Fibroblast of villous mesenchyme (primary cell): ENCODE measurements around the gene SPATA25. TPM values are rescaled to one million over a fixed set of nuclear protein-coding genes. Genes with fewer than 3 reads are reported as not detected.
A peak's percentile ranks its signal among the peaks of the same experiment; 100 is the strongest.

Experiments used
- DNase-seq: peaks from one replicate; pipeline ENCODE4 v3.0.0-alpha.2; 2010; ENCODE audit warnings: low read depth
- H3K4me3 ChIP-seq: 2 replicates; pipeline ENCODE4 v1.5.1; 2011; ENCODE audit warnings: low read depth, mild to moderate bottlenecking, low read length
- CTCF ChIP-seq: IDR thresholded peaks from 2 replicates; pipeline ENCODE4 v1.5.1; 2012; ENCODE audit warnings: low read depth, mild to moderate bottlenecking, low read length; ENCODE audit not compliant: insufficient read depth
- total RNA-seq: library from RNA; depleted of rRNA; stranded (reverse); fragments of >200 nt; gene quantifications from 2 replicates; pipeline ENCODE4 v1.2.3, GENCODE V29; 2012

Gene SPATA25
- total RNA-seq, 1 donor: 0.43 TPM

DNA sequence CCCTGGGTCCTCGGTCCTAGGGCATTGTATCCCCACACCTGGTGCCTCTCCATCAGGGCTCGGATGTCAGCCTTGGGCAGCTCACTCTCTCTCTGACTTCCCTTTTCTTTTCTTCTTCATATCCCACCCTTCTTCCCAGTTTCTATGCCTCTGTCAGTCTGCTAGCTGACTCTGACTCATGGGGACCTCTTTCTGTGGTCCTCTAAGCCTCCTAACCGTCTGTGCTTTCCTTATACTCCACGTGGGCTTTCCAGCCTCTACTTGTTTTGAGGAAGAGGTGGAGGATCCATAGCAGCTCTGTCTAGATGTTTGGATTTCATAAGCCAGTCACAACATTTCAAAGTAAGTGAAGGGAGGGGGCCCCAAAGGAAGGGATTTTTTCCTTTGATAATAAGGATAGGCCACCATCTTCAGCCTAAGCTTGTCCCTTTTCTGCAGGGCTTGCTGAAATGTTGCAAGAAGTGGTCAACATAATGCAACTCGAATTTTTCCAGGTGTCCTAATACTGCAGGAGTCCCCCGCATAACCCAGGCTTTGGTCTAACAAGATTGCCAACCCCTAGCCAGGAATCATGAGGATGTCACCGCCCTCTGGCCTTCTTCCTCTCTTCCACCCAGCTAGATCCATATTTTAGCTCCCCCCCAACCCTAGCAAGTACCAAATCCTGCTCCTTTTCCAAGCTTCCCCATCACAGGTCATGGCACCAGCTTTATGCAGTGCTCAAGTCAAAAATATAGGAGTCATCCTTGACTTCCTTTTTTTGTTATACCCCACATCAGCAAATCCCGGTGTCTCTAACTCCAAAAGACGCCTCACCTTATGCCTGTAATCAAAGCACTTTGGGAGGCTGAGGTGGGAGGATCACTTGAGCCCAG lies 33.3 kb upstream of the SPATA25 start:
- H3K4me3 ChIP-seq: no peak overlapping the region
- DNase-seq: peak; percentile 46
- no peak for TF ChIP-seq CTCF

- no peak for TF ChIP-seq CTCF
- peak; percentile 84 for DNase-seq
- no peak overlapping the region for H3K4me3 ChIP-seq
These were observed 32.3 kb upstream of the SPATA25 start for GRCh38 chr20:45919542-45920399.

- no peak overlapping the region for H3K4me3 ChIP-seq
- no peak for TF ChIP-seq CTCF
- DNase-seq: peak; percentile 61
These were observed 31.5 kb upstream of the SPATA25 start for GRCh38 chr20:45918779-45919537.

- DNase-seq: peak; percentile 90
- no peak for TF ChIP-seq CTCF
- no peak overlapping the region for H3K4me3 ChIP-seq
These were observed 30.8 kb upstream of the SPATA25 start for GRCh38 chr20:45918182-45918737.

GRCh38 chr20:45917790-45918141 lies 30.3 kb upstream of the SPATA25 start:
- TF ChIP-seq CTCF: no peak
- no peak overlapping the region for H3K4me3 ChIP-seq
- peak; percentile 76 for DNase-seq

DNA sequence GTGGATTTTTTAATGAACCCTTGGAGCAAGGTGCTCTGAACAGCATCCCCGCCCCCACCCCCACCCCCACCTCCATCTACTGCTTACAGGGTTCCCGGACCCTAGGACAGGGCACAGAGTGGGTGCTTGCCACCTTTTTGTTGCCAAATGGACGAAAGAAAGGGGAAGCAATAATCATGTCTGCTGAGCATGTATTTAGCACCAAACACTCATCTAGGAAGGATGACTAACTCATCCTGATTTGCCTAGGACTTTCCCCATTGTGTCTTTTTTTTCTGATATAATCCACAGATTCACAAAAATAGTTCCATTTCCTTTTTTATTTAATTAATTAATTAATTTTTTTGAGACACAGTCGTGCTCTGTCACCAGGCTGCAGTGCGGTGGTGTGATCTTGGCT lies 25.7 kb upstream of the SPATA25 start:
- no peak for DNase-seq
- TF ChIP-seq CTCF: no peak
- H3K4me3 ChIP-seq: no peak overlapping the region
